Smooth muscle cell (in vitro differentiated cells): ENCODE data around the gene OR10A4. TPM values are rescaled to one million over a fixed set of nuclear protein-coding genes. Genes with fewer than 3 reads are reported as not detected.
A peak's percentile ranks its signal among the peaks of the same experiment; 100 is the strongest.

ENCODE experiments used
- DNase-seq: peaks from one replicate; lab custom pipeline; 2025; ENCODE audit not compliant: unreplicated experiment; lab: John Stamatoyannopoulos, UW
- H2AFZ ChIP-seq: fragments of 200-600 bp; sonication (generic); 2 replicates; pipeline ENCODE4 v1.6.0; 2016; ENCODE audit warnings: antibody characterized with exemption, low read depth, mild to moderate bottlenecking
- H3F3A ChIP-seq: fragments of 200-600 bp; sonication (generic); 2 replicates; pipeline ENCODE4 v1.6.0; 2017; ENCODE audit warnings: antibody characterized with exemption, low read depth
- H3K27ac ChIP-seq: fragments of 200-600 bp; sonication (generic); 2 replicates; pipeline ENCODE4 v1.5.1; 2016; ENCODE audit warnings: low read depth, mild to moderate bottlenecking
- H3K27me3 ChIP-seq: fragments of 200-600 bp; sonication (generic); 2 replicates; pipeline ENCODE4 v1.6.1; 2016; ENCODE audit warnings: low read depth, mild to moderate bottlenecking
- H3K36me3 ChIP-seq: fragments of 200-600 bp; sonication (generic); 2 replicates; pipeline ENCODE4 v1.5.1; 2016; ENCODE audit warnings: low read depth
- H3K4me1 ChIP-seq: fragments of 200-600 bp; sonication (generic); 2 replicates; pipeline ENCODE4 v1.5.1; 2016; ENCODE audit warnings: low read depth
- H3K4me2 ChIP-seq: fragments of 200-600 bp; sonication (generic); 2 replicates; pipeline ENCODE4 v1.6.0; 2016; ENCODE audit warnings: mild to moderate bottlenecking
- H3K4me3 ChIP-seq: fragments of 200-600 bp; sonication (generic); 2 replicates; pipeline ENCODE4 v1.5.1; 2016; ENCODE audit warnings: mild to moderate bottlenecking
- H3K79me2 ChIP-seq: fragments of 200-600 bp; sonication (generic); 2 replicates; pipeline ENCODE4 v1.6.0; 2016; ENCODE audit warnings: low read depth, mild to moderate bottlenecking
- H3K9ac ChIP-seq: fragments of 200-600 bp; sonication (generic); 2 replicates; pipeline ENCODE4 v1.6.0; 2016; ENCODE audit warnings: low read depth
- H3K9me3 ChIP-seq: fragments of 200-600 bp; sonication (generic); replicated peaks from 2 replicates; pipeline ENCODE4 v1.5.1; 2016; ENCODE audit warnings: low read depth
- H4K20me1 ChIP-seq: fragments of 200-600 bp; sonication (generic); 2 replicates; pipeline ENCODE4 v1.6.0; 2016; ENCODE audit warnings: low read depth
- WGBS: methylation state at CpG from one replicate; pipeline ENCODE4 v1.1.7; 2016; ENCODE audit warnings: low lambda C conversion rate; 5-methylcytosine and 5-hydroxymethylcytosine counted together
- polyA plus RNA-seq: library from polyadenylated mRNA; unstranded; fragments of >200 nt; fragmentation: Nextera tagmentation; extraction: Ambion mirVana; gene quantifications from 2 replicates; pipeline ENCODE4 v1.2.1, GENCODE V29; 2016
- total RNA-seq: library from RNA; depleted of rRNA; stranded (reverse); fragments of >200 nt; gene quantifications from 2 replicates; pipeline ENCODE4 v1.2.3, GENCODE V29; 2014
- TF ChIP-seq, protein P1 (sequence below): fragments of 200-600 bp; sonication (generic); IDR thresholded peaks from 2 replicates; pipeline ENCODE4 v1.5.1; 2017; ENCODE audit warnings: borderline replicate concordance, mild to moderate bottlenecking, antibody characterized with exemption; ENCODE audit not compliant: insufficient read depth, poor library complexity, severe bottlenecking

Gene OR10A4
- total and polyA plus RNA-seq, 2 experiments from 2014 or later, result not detected

- Histone ChIP-seq H3K79me2 (no peaks in the 10 kb centered on the region), H3K4me2 (no peak overlapping the region), H3F3A (no peaks in the 10 kb centered on the region), H3K4me1 (no peaks in the 10 kb centered on the region), H4K20me1 (no peaks in the 10 kb centered on the region), H3K9me3 (no peaks in the 10 kb centered on the region), H3K4me3 (no peak overlapping the region), H3K9ac (no peak overlapping the region), H2AFZ (no peak overlapping the region), H3K27ac (no peak overlapping the region), H3K36me3 (no peaks in the 10 kb centered on the region), H3K27me3 (no peaks in the 10 kb centered on the region)
- no peak for DNase-seq
- TF ChIP-seq, protein P1, sequence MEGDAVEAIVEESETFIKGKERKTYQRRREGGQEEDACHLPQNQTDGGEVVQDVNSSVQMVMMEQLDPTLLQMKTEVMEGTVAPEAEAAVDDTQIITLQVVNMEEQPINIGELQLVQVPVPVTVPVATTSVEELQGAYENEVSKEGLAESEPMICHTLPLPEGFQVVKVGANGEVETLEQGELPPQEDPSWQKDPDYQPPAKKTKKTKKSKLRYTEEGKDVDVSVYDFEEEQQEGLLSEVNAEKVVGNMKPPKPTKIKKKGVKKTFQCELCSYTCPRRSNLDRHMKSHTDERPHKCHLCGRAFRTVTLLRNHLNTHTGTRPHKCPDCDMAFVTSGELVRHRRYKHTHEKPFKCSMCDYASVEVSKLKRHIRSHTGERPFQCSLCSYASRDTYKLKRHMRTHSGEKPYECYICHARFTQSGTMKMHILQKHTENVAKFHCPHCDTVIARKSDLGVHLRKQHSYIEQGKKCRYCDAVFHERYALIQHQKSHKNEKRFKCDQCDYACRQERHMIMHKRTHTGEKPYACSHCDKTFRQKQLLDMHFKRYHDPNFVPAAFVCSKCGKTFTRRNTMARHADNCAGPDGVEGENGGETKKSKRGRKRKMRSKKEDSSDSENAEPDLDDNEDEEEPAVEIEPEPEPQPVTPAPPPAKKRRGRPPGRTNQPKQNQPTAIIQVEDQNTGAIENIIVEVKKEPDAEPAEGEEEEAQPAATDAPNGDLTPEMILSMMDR, result no peak
- 93% methylated on average over 3 of the region's 3 CpGs for WGBS
These were observed 35.5 kb downstream of the OR10A4 start for GRCh38 chr11:6911948-6912347.

GRCh38 chr11:6919698-6920097 is 43.3 kb downstream of the OR10A4 start:
- WGBS, result 45% methylated on average over 2 of the region's 2 CpGs

DNA sequence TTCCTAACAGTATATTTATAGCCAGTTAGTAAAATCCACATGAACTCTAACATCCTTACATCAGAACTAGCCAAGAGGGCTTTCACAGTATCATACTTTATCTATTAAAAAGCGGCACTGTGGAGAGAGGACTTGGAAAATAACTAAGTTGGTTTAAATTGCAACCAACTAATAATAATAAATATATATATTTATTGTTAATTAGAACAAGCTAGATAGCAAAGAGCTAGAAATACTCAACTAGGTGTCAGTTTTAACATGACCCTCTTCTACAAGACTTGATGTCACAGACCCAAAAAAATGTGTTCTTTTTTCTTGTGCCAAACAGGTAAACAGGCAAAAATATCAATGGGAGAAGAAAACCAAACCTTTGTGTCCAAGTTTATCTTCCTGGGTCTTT is 44.3 kb downstream of the OR10A4 start, which contains the start of gene OR2D3:
Gene OR2D3 (plus strand): TSS at position 301 of the 400 bp plus-strand sequence. CDS start 0 bp downstream, at position 301.
- 95% methylated on average over 1 of the region's 1 CpG for WGBS
- no peak for DNase-seq
- no peaks in the 10 kb centered on the region for H3K9me3 ChIP-seq

More at GRCh38 chr11:6919698-6920097, 43.3 kb downstream of the OR10A4 start:
- Histone ChIP-seq H3F3A (no peaks in the 10 kb centered on the region), H3K4me1 (no peaks in the 10 kb centered on the region), H4K20me1 (no peaks in the 10 kb centered on the region), H3K79me2 (no peaks in the 10 kb centered on the region), H3K9ac (no peak overlapping the region), H3K36me3 (no peaks in the 10 kb centered on the region), H3K27me3 (no peaks in the 10 kb centered on the region), H3K4me2 (no peak overlapping the region), H3K27ac (no peak overlapping the region), H3K9me3 (no peaks in the 10 kb centered on the region), H2AFZ (no peak overlapping the region), H3K4me3 (no peak overlapping the region)
- no peak for DNase-seq
- TF ChIP-seq, protein P1, result no peak

DNA sequence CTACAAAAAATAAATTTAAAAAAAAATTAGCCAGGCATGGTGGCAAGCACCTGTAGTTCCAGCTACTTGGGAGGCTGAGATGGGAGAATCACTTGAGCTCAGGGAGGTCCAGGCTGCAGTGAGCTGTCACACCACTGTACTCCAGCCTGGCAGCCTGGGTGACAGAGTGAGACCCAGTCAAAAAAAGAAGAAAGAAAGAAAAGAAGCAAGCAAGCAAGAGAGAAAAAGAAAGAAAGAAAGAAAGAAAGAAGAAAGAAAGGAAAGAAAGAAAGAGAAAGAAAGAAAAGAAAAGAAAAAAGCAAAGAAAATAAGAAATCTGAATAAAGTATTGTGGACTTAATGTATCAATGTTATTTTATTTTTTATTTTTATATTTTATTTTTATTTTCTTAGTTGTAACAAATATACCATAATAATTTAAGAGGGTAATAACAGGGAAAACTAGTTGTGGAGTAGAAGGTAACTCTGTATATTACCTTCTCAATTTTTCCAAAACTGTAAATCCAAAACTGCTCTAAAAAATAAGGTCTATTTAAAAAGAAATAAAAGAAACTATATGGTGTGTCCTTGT is 48.7 kb downstream of the OR10A4 start:
- H3K27me3 ChIP-seq, result no peaks in the 10 kb centered on the region
- H2AFZ ChIP-seq, result no peak overlapping the region
- H3F3A ChIP-seq, result peaks cover 20% of the 10 kb centered on the region
- H3K4me3 ChIP-seq, result no peak overlapping the region
- DNase-seq, result no peak
- TF ChIP-seq, protein P1, result no peak
- H3K36me3 ChIP-seq, result no peaks in the 10 kb centered on the region
- H3K9me3 ChIP-seq, result no peaks in the 10 kb centered on the region
- peak overlapping the region; percentile 97 for H3K4me2 ChIP-seq
- no peaks in the 10 kb centered on the region for H3K79me2 ChIP-seq
- H3K4me1 ChIP-seq, result peaks cover 14% of the 10 kb centered on the region
- H3K9ac ChIP-seq, result no peak overlapping the region
- H4K20me1 ChIP-seq, result no peaks in the 10 kb centered on the region
- peak overlapping the region; percentile 82 for H3K27ac ChIP-seq

More for the DNA sequence above, 44.3 kb downstream of the OR10A4 start, which contains the start of gene OR2D3:
- no peak within 1 kb of the TSS for H3K27ac ChIP-seq
- H2AFZ ChIP-seq, result no peak within 1 kb of the TSS
- H3K9ac ChIP-seq, result no peak within 1 kb of the TSS
- H3K36me3 ChIP-seq, result no peaks in the 10 kb centered on the region
- no peaks in the 10 kb centered on the region for H3K79me2 ChIP-seq
- no peak within 1 kb of the TSS for H3K4me3 ChIP-seq
- TF ChIP-seq, protein P1, result no peak
- H3K4me1 ChIP-seq, result peaks cover 5% of the 10 kb centered on the region
- peaks cover 9% of the 10 kb centered on the region for H3F3A ChIP-seq
- H3K27me3 ChIP-seq, result no peaks in the 10 kb centered on the region
- no peaks in the 10 kb centered on the region for H4K20me1 ChIP-seq
- no peak within 1 kb of the TSS for H3K4me2 ChIP-seq
